Vagina (tissue), 2 donors: Measurements from ENCODE around the gene SHLD1. TPM values are rescaled to one million over a fixed set of nuclear protein-coding genes. Genes with fewer than 3 reads are reported as not detected.

ENCODE experiments used
- DNase-seq, 2 donors: peaks; one replicate each; pipeline ENCODE4 v3.0.0-alpha.2; 2017; ENCODE audit errors: extremely low spot score in 2 of 2
- H3K27ac ChIP-seq: fragments of 200-600 bp; sonication (generic); one replicate; pipeline ENCODE4 v1.5.1; 2019
- H3K27me3 ChIP-seq: fragments of 200-600 bp; sonication (generic); one replicate; pipeline ENCODE4 v1.5.1; 2019
- H3K36me3 ChIP-seq, 2 donors: fragments of 200-600 bp; sonication (generic); one replicate each; pipeline ENCODE4 v1.5.1; 2017 to 2019
- H3K4me1 ChIP-seq: fragments of 200-600 bp; sonication (generic); one replicate; pipeline ENCODE4 v1.5.1; 2019
- H3K4me3 ChIP-seq, 2 donors: fragments of 200-600 bp; sonication (generic); 1 replicate in 1 of 2; 2 replicates in 1 of 2; pipeline ENCODE4 v1.5.1; 2016 to 2019
- H3K9me3 ChIP-seq: fragments of 200-600 bp; sonication (generic); one replicate; pipeline ENCODE4 v1.5.1; 2019
- POLR2A ChIP-seq, 2 donors: fragments of 450-650 bp; IDR thresholded peaks; one replicate each; pipeline ENCODE4 v1.6.1; 2017; ENCODE audit warnings: antibody characterized with exemption in 2 of 2, mild to moderate bottlenecking in 2 of 2, moderate library complexity in 2 of 2
- POLR2AphosphoS5 ChIP-seq, 2 donors: sonication (generic); formaldehyde crosslinking; IDR thresholded peaks; one replicate each; pipeline ENCODE4 v1.9.0; 2017; ENCODE audit warnings: antibody characterized with exemption in 2 of 2, mild to moderate bottlenecking in 2 of 2, low read depth in 1 of 2; ENCODE audit not compliant: insufficient read depth in 1 of 2
- intact Hi-C: fragments of 100-400 bp; cut with DNase I; formaldehyde crosslinking; loops from one replicate; pipeline ENCODE4 v1.15.1; 2023
- total RNA-seq: library from RNA; depleted of rRNA; stranded (reverse); fragments of >200 nt; gene quantifications from one replicate; pipeline ENCODE4 v1.2.3, GENCODE V29; 2016
- TF ChIP-seq, protein P1 (sequence below), 3 experiments: fragments of 450-650 bp in 2 of 3; fragments of 200-600 bp in 1 of 3; sonication (generic) in 1 of 3; IDR thresholded peaks; one replicate each; pipeline ENCODE4 v1.5.1; 2017 to 2019; ENCODE audit warnings: antibody characterized with exemption in 3 of 3, mild to moderate bottlenecking in 2 of 3, moderate library complexity in 2 of 3

The SHLD1 gene
- total RNA-seq, 1 donor from 2014 or later: 0.98 TPM

DNA sequence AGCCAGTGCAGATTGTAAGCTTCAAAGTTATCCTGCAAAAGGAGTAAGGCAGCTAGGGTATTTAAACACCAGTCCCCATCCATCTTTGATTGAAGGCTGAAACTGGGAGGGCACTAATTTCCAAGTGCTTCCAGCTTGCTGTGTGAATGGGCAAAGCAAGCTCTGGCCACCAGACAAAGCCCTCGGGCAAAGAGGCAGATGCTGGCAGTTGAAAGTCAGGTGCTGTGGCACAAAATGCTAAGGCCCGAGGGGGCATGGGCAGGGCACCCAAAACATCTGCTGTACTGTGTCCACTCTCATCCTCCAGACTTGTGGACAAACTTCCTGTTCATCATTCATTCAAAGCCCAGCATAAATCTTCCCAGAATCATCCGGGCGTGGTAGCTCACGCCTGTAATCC lies 137.2 kb downstream of the SHLD1 start:
- no peaks in the 10 kb centered on the region for H3K4me1 ChIP-seq
- no peak for TF ChIP-seq POLR2A (IDR thresholded peaks at IDR 0.05)
- TF ChIP-seq, protein P1, sequence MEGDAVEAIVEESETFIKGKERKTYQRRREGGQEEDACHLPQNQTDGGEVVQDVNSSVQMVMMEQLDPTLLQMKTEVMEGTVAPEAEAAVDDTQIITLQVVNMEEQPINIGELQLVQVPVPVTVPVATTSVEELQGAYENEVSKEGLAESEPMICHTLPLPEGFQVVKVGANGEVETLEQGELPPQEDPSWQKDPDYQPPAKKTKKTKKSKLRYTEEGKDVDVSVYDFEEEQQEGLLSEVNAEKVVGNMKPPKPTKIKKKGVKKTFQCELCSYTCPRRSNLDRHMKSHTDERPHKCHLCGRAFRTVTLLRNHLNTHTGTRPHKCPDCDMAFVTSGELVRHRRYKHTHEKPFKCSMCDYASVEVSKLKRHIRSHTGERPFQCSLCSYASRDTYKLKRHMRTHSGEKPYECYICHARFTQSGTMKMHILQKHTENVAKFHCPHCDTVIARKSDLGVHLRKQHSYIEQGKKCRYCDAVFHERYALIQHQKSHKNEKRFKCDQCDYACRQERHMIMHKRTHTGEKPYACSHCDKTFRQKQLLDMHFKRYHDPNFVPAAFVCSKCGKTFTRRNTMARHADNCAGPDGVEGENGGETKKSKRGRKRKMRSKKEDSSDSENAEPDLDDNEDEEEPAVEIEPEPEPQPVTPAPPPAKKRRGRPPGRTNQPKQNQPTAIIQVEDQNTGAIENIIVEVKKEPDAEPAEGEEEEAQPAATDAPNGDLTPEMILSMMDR (IDR thresholded peaks at IDR 0.05): no peak
- no peak for TF ChIP-seq POLR2AphosphoS5 (IDR thresholded peaks at IDR 0.05; ENCODE audit: insufficient read depth in 1 of 2, low read depth in 1 of 2)
- intact Hi-C loops: no loop called here

GRCh38 chr20:5888041-5888440 lies 137.8 kb downstream of the SHLD1 start:
- no peak for TF ChIP-seq POLR2AphosphoS5 (IDR thresholded peaks at IDR 0.05; ENCODE audit: insufficient read depth in 1 of 2, low read depth in 1 of 2)
- TF ChIP-seq, protein P1 (IDR thresholded peaks at IDR 0.05): no peak
- no peak for TF ChIP-seq POLR2A (IDR thresholded peaks at IDR 0.05)
- no peak for DNase-seq

More for the DNA sequence above, 137.2 kb downstream of the SHLD1 start:
- Histone ChIP-seq H3K27ac (no peak overlapping the region), H3K27me3 (no peaks in the 10 kb centered on the region), H3K9me3 (no peaks in the 10 kb centered on the region), H3K36me3 (no peaks in the 10 kb centered on the region), H3K4me3 (no peak overlapping the region)
- DNase-seq: no peak

DNA sequence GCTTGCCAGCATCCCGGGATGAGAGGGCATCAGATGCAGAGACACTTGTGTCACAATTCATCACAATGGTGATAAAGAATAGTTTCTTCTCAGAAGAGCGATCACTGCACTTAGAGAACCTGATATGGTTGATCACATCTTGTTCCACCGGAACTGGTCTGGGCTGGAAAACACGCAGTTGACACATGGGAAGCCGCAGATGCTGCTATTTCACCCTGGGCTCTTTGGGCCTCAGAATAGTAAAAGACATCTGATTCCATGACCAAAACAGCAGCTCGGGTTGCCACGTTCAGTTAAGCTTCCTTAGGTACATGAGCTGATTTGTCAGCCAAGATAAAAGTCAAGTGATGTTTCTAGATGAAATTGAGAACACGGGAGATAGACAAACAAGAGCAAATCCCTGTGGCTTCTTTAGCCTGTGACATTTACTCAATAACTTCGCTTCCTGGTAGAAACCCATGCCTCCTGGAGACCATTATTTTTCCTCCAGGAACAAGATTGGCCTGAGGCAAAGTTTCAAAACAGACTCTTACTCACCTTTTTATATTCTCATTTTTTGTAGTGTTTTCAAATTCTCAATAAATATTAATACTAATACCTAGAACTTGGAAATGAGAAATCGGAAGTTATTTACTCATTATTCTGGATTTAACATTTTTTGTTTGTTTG lies 140.7 kb downstream of the SHLD1 start:
- Histone ChIP-seq H3K27ac (no peak overlapping the region), H3K4me1 (no peaks in the 10 kb centered on the region), H3K27me3 (no peaks in the 10 kb centered on the region), H3K9me3 (no peaks in the 10 kb centered on the region), H3K36me3 (no peaks in the 10 kb centered on the region), H3K4me3 (no peak overlapping the region)
- DNase-seq: no peak
- intact Hi-C loops: no loop called here
- TF ChIP-seq POLR2A (IDR thresholded peaks at IDR 0.05) (no peak), POLR2AphosphoS5 (IDR thresholded peaks at IDR 0.05; ENCODE audit: insufficient read depth in 1 of 2, low read depth in 1 of 2) (no peak)
- TF ChIP-seq, protein P1 (IDR thresholded peaks at IDR 0.05): no peak

More at GRCh38 chr20:5888041-5888440, 137.8 kb downstream of the SHLD1 start:
- Histone ChIP-seq H3K27me3 (no peaks in the 10 kb centered on the region), H3K4me1 (no peaks in the 10 kb centered on the region), H3K4me3 (no peak overlapping the region), H3K36me3 (no peaks in the 10 kb centered on the region), H3K27ac (no peak overlapping the region), H3K9me3 (no peaks in the 10 kb centered on the region)
- intact Hi-C loops: no loop called here

DNA sequence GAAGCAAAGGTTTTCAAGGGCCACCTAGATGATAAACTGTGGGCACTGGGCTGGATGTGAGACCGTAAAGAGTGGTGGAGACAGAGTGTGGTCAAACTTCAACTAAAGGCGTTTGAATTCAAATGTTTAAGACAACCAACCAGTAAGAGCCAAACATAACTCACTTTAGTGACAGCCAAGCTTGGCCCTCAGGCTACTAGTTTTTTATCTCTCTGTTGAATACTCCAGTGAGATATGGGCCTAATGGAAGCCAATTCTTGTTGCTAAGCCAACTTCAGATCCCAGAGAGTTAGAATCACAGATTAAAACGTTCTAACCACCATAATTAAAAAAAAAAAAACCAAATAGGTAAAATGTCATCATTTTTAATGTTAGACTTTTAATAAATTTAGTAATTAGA lies 142.9 kb downstream of the SHLD1 start:
- H3K36me3 ChIP-seq: no peaks in the 10 kb centered on the region
- no peaks in the 10 kb centered on the region for H3K9me3 ChIP-seq
- H3K4me3 ChIP-seq: no peak overlapping the region
- no peaks in the 10 kb centered on the region for H3K4me1 ChIP-seq
- H3K27ac ChIP-seq: no peak overlapping the region
- no peaks in the 10 kb centered on the region for H3K27me3 ChIP-seq
- intact Hi-C loops: no loop called here
- no peak for TF ChIP-seq POLR2AphosphoS5 (IDR thresholded peaks at IDR 0.05; ENCODE audit: insufficient read depth in 1 of 2, low read depth in 1 of 2)
- TF ChIP-seq, protein P1 (IDR thresholded peaks at IDR 0.05): no peak
- no peak for TF ChIP-seq POLR2A (IDR thresholded peaks at IDR 0.05)
- DNase-seq: no peak

DNA sequence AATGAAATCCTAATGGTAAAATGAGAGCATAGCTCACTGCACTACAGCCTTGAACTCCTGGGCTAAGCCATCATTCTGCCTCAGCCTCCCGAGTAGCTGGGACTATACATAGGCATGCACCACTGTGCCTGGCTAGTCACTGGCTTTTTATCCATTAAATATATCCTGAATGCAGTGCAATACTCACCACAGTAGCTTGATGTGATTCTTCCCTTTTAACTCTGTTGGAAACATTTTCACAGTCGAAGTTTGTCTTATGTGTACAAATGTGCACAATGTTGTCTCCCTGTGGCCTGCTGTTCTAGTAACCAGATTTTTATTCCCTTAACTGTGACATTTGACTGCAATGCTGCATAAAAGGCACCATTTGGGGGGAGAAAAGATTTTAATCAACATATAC lies 143.4 kb downstream of the SHLD1 start:
- no peak for DNase-seq
- no peaks in the 10 kb centered on the region for H3K27me3 ChIP-seq
- no peaks in the 10 kb centered on the region for H3K36me3 ChIP-seq
- TF ChIP-seq POLR2A (IDR thresholded peaks at IDR 0.05) (no peak), POLR2AphosphoS5 (IDR thresholded peaks at IDR 0.05; ENCODE audit: insufficient read depth in 1 of 2, low read depth in 1 of 2) (no peak)
- TF ChIP-seq, protein P1 (IDR thresholded peaks at IDR 0.05): no peak
- no peak overlapping the region for H3K4me3 ChIP-seq
- H3K27ac ChIP-seq: no peak overlapping the region
- no peaks in the 10 kb centered on the region for H3K4me1 ChIP-seq
- intact Hi-C loops: no loop called here
- no peaks in the 10 kb centered on the region for H3K9me3 ChIP-seq
